ENCODE data around the gene MRTO4.

The MRTO4 gene

GRCh38 chr1:19232524-19232846, 19.1 kb upstream of the MRTO4 start:
- TF ChIP-seq NFIC (IDR thresholded peaks at IDR 0.05) (no peak), TCF12 (IDR thresholded peaks at IDR 0.05; ENCODE audit: low read depth) (no peak), FOXM1 (IDR thresholded peaks at IDR 0.05; ENCODE audit: borderline replicate concordance, low read depth) (no peak), YY1 (IDR thresholded peaks at IDR 0.05; ENCODE audit: low read depth) (no peak), USF1 (IDR thresholded peaks at IDR 0.05) (no peak), EP300 (IDR thresholded peaks at IDR 0.05; ENCODE audit: borderline replicate concordance) (no peak), RAD21 (IDR thresholded peaks at IDR 0.05; ENCODE audit: low read depth) (no peak), TEAD4 (IDR thresholded peaks at IDR 0.05) (no peak), EGR1 (IDR thresholded peaks at IDR 0.05) (no peak), CREB1 (IDR thresholded peaks at IDR 0.05; ENCODE audit: low read depth) (no peak), TAF1 (IDR thresholded peaks at IDR 0.05; ENCODE audit: low read depth) (no peak), CEBPB (IDR thresholded peaks at IDR 0.05) (no peak), ZBTB7A (IDR thresholded peaks at IDR 0.05; ENCODE audit: low read depth) (no peak), REST (IDR thresholded peaks at IDR 0.05; ENCODE audit: low read depth) (no peak)
- TF ChIP-seq, protein P1, sequence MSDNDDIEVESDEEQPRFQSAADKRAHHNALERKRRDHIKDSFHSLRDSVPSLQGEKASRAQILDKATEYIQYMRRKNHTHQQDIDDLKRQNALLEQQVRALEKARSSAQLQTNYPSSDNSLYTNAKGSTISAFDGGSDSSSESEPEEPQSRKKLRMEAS (IDR thresholded peaks at IDR 0.05) = no peak

DNA sequence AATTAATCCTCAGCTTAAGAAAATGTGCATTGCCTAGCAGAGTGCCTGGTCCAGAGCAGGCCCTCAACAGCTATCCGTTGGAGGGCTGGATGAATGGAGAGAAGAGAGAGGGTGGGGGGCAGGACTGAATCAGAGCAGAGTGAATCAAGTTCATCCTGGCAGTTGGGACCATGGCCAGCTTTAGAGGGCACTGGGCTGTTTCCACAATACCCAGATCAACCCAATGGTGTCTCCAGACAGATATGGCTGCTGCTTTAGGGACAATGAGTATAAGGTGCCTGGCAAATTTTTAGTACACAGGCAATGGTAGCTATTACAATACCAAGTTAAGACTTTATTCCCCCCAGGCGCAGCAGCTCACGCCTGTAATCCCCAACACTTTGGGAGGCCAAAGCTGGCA, 17.4 kb upstream of the MRTO4 start:
- TF ChIP-seq, protein P1 (IDR thresholded peaks at IDR 0.05) = no peak
- TF ChIP-seq CEBPB (IDR thresholded peaks at IDR 0.05) (no peak), FOXM1 (IDR thresholded peaks at IDR 0.05; ENCODE audit: borderline replicate concordance, low read depth) (no peak), EP300 (IDR thresholded peaks at IDR 0.05; ENCODE audit: borderline replicate concordance) (no peak), TAF1 (IDR thresholded peaks at IDR 0.05; ENCODE audit: low read depth) (no peak), REST (IDR thresholded peaks at IDR 0.05; ENCODE audit: low read depth) (no peak), TCF12 (IDR thresholded peaks at IDR 0.05; ENCODE audit: low read depth) (no peak), ZBTB7A (IDR thresholded peaks at IDR 0.05; ENCODE audit: low read depth) (no peak), TEAD4 (IDR thresholded peaks at IDR 0.05) (no peak), YY1 (IDR thresholded peaks at IDR 0.05; ENCODE audit: low read depth) (no peak), EGR1 (IDR thresholded peaks at IDR 0.05) (no peak), RAD21 (IDR thresholded peaks at IDR 0.05; ENCODE audit: low read depth) (no peak), USF1 (IDR thresholded peaks at IDR 0.05) (no peak)

- TF ChIP-seq, protein P1 (IDR thresholded peaks at IDR 0.05) = no peak
- TF ChIP-seq TEAD4 (IDR thresholded peaks at IDR 0.05) (no peak), TCF12 (IDR thresholded peaks at IDR 0.05; ENCODE audit: low read depth) (no peak), RAD21 (IDR thresholded peaks at IDR 0.05; ENCODE audit: low read depth) (no peak), USF1 (IDR thresholded peaks at IDR 0.05) (no peak), NFIC (IDR thresholded peaks at IDR 0.05) (no peak), REST (IDR thresholded peaks at IDR 0.05; ENCODE audit: low read depth) (no peak), FOXM1 (IDR thresholded peaks at IDR 0.05; ENCODE audit: borderline replicate concordance, low read depth) (no peak)
Observed at GRCh38 chr1:19239876-19240275, 11.7 kb upstream of the MRTO4 start.

All from Ishikawa (cell line).